ENCODE measurements around the gene GRPEL1. TPM values are rescaled to one million over a fixed set of nuclear protein-coding genes. Genes with fewer than 3 reads are reported as not detected.

Gene GRPEL1
- total and polyA plus RNA-seq, 8 donors = 7.7 to 15.6 (median 11.3) TPM

DNA sequence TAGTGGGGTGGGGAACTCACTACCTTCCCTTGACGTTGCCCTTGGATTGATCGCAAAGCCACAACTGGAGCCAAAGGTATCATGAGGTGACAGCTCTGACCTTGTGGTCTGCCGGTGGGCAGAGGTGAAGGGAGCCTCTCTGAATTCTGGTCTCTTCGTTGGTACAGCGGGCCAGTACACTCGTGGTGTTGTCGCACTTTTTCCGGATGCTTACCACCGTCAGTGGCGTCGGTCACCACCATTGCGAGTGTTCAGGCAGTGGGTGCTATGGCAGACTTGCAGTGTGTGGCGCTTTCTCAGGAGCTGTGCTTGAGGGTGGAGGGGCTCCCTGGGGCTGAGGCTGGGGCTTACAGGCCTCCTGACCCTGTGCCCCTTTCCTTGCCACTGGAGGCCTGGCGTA, 5.2 kb upstream of the GRPEL1 start:
- no peak for ATAC-seq

DNA sequence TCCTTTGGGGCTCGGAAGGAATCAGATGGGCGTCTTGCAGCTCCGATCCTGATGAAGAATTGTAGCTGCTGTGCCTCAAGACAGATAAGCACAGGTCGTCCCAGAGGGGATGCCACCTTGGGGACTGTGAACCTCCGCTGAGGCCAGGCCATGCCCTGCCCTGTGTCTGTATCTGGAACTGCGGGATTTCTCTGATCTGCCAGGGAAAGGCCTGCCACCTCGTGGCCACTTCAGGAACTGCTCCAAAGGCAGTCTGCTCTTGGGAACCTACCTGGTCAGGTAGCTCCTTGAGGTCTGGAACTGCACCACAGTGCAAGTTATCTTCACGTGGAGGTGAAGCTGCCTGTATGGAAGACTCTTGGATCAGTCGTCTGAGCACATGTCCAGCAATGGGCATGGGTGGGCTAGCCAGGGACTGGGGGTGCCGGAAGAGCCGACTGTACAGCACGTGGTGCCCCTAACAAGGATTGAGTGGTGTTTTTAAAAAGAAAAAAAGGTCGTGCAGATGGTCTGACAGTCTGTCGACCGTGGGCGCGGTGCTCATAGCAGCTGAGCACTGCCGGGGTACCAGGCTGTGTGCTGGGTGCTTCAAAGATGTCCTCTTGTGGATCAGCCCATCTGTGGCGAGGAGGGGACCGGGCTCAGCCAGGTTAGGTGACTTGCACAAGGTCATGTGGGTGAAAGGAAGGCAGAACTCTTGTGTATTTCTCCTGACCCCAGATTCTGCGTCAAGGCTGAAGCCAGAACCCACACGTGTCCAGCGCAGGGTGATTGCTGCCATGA, 3.1 kb upstream of the GRPEL1 start:
- no peak overlapping the region for H3K4me3 ChIP-seq
- H3K27ac ChIP-seq = no peak overlapping the region
- intact Hi-C loops (cut with DNase I) = loop anchor here in 1 of 3 donors (10.0 kb wide), 1 partner anchor 166 kb away; the partner anchor contains the start of gene TBC1D14
- WGBS, 2 donors = 29 to 30% methylated on average over 23 of the region's 23 CpGs
- FAIRE-seq (no peak), DNase-seq (peak; percentile 79 to 97 (median 94)), ATAC-seq (peak; percentile 30 to 58 (median 54))
- H3K27me3 ChIP-seq = no peaks in the 10 kb centered on the region
- TF ChIP-seq, protein P1, sequence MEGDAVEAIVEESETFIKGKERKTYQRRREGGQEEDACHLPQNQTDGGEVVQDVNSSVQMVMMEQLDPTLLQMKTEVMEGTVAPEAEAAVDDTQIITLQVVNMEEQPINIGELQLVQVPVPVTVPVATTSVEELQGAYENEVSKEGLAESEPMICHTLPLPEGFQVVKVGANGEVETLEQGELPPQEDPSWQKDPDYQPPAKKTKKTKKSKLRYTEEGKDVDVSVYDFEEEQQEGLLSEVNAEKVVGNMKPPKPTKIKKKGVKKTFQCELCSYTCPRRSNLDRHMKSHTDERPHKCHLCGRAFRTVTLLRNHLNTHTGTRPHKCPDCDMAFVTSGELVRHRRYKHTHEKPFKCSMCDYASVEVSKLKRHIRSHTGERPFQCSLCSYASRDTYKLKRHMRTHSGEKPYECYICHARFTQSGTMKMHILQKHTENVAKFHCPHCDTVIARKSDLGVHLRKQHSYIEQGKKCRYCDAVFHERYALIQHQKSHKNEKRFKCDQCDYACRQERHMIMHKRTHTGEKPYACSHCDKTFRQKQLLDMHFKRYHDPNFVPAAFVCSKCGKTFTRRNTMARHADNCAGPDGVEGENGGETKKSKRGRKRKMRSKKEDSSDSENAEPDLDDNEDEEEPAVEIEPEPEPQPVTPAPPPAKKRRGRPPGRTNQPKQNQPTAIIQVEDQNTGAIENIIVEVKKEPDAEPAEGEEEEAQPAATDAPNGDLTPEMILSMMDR (IDR thresholded peaks at IDR 0.05) = peak; percentile 98 to 100 (median 99)
- H3K36me3 ChIP-seq = no peaks in the 10 kb centered on the region
- H3K9me3 ChIP-seq = no peaks in the 10 kb centered on the region
- H3K4me1 ChIP-seq = peaks cover 8 to 15% (median 13%) of the 10 kb centered on the region in 3 donors

More for the DNA sequence above, 5.2 kb upstream of the GRPEL1 start:
- no peaks in the 10 kb centered on the region for H3K36me3 ChIP-seq
- H3K4me1 ChIP-seq = peaks cover 5% of the 10 kb centered on the region in 3 donors
- H3K27ac ChIP-seq = no peak overlapping the region
- intact Hi-C loops (cut with DNase I) = loop anchor here in 1 of 3 donors (10.0 kb wide), 1 partner anchor 168 kb away; the partner anchor contains the start of gene TBC1D14
- no peak overlapping the region for H3K4me3 ChIP-seq
- FAIRE-seq = no peak
- no peaks in the 10 kb centered on the region for H3K27me3 ChIP-seq
- no peaks in the 10 kb centered on the region for H3K9me3 ChIP-seq
- TF ChIP-seq, protein P1 (IDR thresholded peaks at IDR 0.05) = no peak
- no peak for DNase-seq
- 82 to 85% methylated on average over 14 of the region's 14 CpGs for WGBS, 2 donors

DNA sequence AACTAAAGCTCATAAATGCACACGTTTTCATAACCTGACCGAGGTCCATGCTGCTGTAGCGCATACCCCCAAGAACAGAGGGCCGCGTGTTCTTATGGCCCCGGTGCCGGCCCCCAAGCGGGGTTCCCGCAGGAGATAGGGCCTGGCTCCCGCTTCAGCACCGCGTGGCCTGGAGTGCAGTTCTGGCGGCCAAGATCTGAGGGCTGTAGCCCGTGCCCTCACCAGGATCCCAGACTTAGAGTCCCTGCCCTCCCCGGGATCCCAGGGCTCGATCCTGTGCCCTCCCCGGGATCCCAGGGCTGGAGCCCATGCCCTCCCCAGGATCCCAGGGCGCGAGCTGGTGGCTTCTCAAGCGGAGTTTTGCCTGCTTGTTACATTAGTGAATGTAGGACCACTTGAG, 1.0 kb upstream of the GRPEL1 start:
- intact Hi-C loops (cut with DNase I) = no loop called here
- peaks cover 0 to 3% (median 0%) of the 10 kb centered on the region in 3 donors for H3K36me3 ChIP-seq
- DNase-seq (no peak), ATAC-seq (no peak), FAIRE-seq (no peak)
- TF ChIP-seq, protein P1 (IDR thresholded peaks at IDR 0.05) = no peak
- peaks cover 8 to 15% (median 13%) of the 10 kb centered on the region in 3 donors for H3K4me1 ChIP-seq
- WGBS, 2 donors = 11 to 16% methylated on average over 20 of the region's 20 CpGs
- peak overlapping the region in 2 of 4 donors; percentile 96 for H3K4me3 ChIP-seq
- H3K9me3 ChIP-seq = no peaks in the 10 kb centered on the region
- H3K27me3 ChIP-seq = no peaks in the 10 kb centered on the region
- peak overlapping the region in 3 of 4 donors; percentile 80 to 81 (median 81) for H3K27ac ChIP-seq

DNA sequence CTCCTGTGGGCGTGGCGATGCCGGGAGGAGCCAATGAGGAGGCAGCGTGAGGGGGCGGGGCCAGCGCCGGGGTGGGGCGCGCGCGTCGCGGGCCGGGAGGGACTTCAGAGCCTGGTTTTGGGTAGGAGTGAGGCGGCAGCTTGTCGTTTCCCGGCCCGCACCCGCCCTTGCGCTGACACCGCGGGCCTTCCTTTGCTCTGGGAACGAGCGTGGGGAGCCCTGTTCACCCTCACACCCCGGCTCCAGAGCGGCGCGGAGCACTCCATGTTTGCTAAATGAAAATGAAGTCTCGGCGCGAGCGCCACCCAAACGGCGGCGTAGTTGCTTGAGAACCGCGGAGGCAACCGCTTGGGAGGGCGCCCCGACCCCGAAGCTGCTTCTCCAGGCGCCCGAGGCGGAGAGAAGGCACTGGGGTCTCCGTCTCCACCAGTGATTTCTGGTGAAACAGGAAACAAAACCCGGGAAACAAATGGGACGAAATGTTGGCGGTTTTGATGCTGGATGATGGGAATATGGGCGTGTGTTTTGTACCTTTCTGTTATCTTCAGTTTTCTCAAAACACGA, 497 bp upstream of the GRPEL1 start:
- 0 to 1% methylated on average over 46 to 50 of the region's 50 CpGs for WGBS, 2 donors

More for the DNA sequence above, 497 bp upstream of the GRPEL1 start:
- Histone ChIP-seq H3K4me3 (peak overlapping the region; percentile 42 to 96 (median 79)), H3K9me3 (no peaks in the 10 kb centered on the region), H3K27ac (peak overlapping the region; percentile 80 to 83 (median 81)), H3K4me1 (peaks cover 8 to 15% (median 13%) of the 10 kb centered on the region in 3 donors), H3K27me3 (no peaks in the 10 kb centered on the region), H3K36me3 (peaks cover 0 to 8% (median 3%) of the 10 kb centered on the region in 3 donors)
- no peak for FAIRE-seq
- intact Hi-C loops (cut with DNase I) = no loop called here
- ATAC-seq = no peak
- TF ChIP-seq, protein P1 (IDR thresholded peaks at IDR 0.05) = no peak
- DNase-seq = peak in 2 of 6 donors; percentile 100
